A673 (cell line): ENCODE data around the gene APEH. TPM values are rescaled to one million over a fixed set of nuclear protein-coding genes. Genes with fewer than 3 reads are reported as not detected.

Experiments
- Bru-seq: library from RNA; stranded (reverse); fragments of 400-500 nt; gene quantifications from one replicate; lab custom pipeline; 2021; lab: Mats Ljungman, UMichigan
- BruChase-seq, 2 experiments: library from RNA; stranded (reverse); fragments of 400-500 nt; gene quantifications; one replicate each; lab custom pipeline; 2021; lab: Mats Ljungman, UMichigan
- BruUV-seq: library from RNA; stranded (reverse); fragments of 400-500 nt; replicated peaks from 2 replicates; lab custom pipeline; 2021; lab: Mats Ljungman, UMichigan
- CTCF ChIA-PET: fragments of 300-600 bp; sonication (Branson Sonifier 250); formaldehyde crosslinking; loops from one replicate; lab custom pipeline; 2022; ENCODE audit warnings: antibody characterized with exemption; lab: Charles Lee
- POLR2A ChIA-PET: fragments of 300-600 bp; sonication (Branson Sonifier 250); formaldehyde crosslinking; loops from one replicate; lab custom pipeline; 2022; ENCODE audit warnings: antibody characterized with exemption; ENCODE audit not compliant: low non-redundant PET; lab: Charles Lee
- DNase-seq: peaks from one replicate; pipeline ENCODE4 v3.0.0-alpha.2; 2015; ENCODE audit warnings: low spot score
- H3K27ac ChIP-seq: fragments of 200-600 bp; sonication (generic); 2 replicates; pipeline ENCODE4 v1.5.1; 2016; ENCODE audit warnings: mixed run types, low read depth, mild to moderate bottlenecking, mixed read lengths, antibody characterized with exemption, low read length; ENCODE audit not compliant: poor library complexity, severe bottlenecking
- H3K27me3 ChIP-seq: fragments of 200-600 bp; sonication (generic); replicated peaks from 2 replicates; pipeline ENCODE4 v1.6.1; 2017; ENCODE audit warnings: mixed run types, low read depth, mild to moderate bottlenecking, mixed read lengths, antibody characterized with exemption, low read length; ENCODE audit not compliant: insufficient read depth, poor library complexity
- H3K36me3 ChIP-seq: fragments of 200-600 bp; sonication (generic); 2 replicates; pipeline ENCODE4 v1.6.1; 2016; ENCODE audit warnings: mixed run types, mild to moderate bottlenecking, mixed read lengths, antibody characterized with exemption, low read length; ENCODE audit not compliant: insufficient read depth, poor library complexity, severe bottlenecking
- H3K4me1 ChIP-seq: fragments of 200-600 bp; sonication (generic); 2 replicates; pipeline ENCODE4 v1.6.1; 2017; ENCODE audit warnings: mixed run types, mild to moderate bottlenecking, mixed read lengths, antibody characterized with exemption, low read length; ENCODE audit not compliant: insufficient read depth, poor library complexity, severe bottlenecking
- H3K4me3 ChIP-seq: fragments of 200-600 bp; sonication (generic); 2 replicates; pipeline ENCODE4 v1.5.1; 2016; ENCODE audit warnings: low read depth, mixed run types, mild to moderate bottlenecking, mixed read lengths, low read length; ENCODE audit not compliant: poor library complexity, severe bottlenecking
- H3K9me3 ChIP-seq: fragments of 200-600 bp; sonication (generic); 2 replicates; pipeline ENCODE4 v1.6.1; 2016; ENCODE audit warnings: mixed run types, low read depth, mild to moderate bottlenecking, mixed read lengths, antibody characterized with exemption, low read length; ENCODE audit not compliant: poor library complexity, severe bottlenecking
- EZH2 ChIP-seq: fragments of 200-600 bp; sonication (generic); IDR thresholded peaks from 2 replicates; pipeline ENCODE4 v1.6.1; 2017; ENCODE audit warnings: borderline replicate concordance, low read depth, mild to moderate bottlenecking, mixed read lengths, antibody characterized with exemption, low read length; ENCODE audit not compliant: poor library complexity, severe bottlenecking
- intact Hi-C: fragments of 100-400 bp; cut with micrococcal nuclease; formaldehyde crosslinking; loops from one replicate; pipeline ENCODE4 v1.10.0; 2022; ENCODE audit not compliant: unreplicated experiment
- long read RNA-seq: library from polyadenylated mRNA; stranded (forward); transcript quantifications from one replicate; pipeline ENCODE4 v2.0.0, GENCODE V29; 2022
- total RNA-seq: library from RNA; stranded (reverse); gene quantifications from 2 replicates; pipeline ENCODE4 v1.2.3, GENCODE V29; 2021
- TF ChIP-seq, protein P1 (sequence below): fragments of 300-800, 200-600 bp; sonication (generic); conservative IDR thresholded peaks from 2 replicates; pipeline ENCODE4 v1.5.1; 2017; ENCODE audit warnings: low read depth, mild to moderate bottlenecking, antibody characterized with exemption, low read length, moderate library complexity, mixed read lengths

The APEH gene
- total RNA-seq (64.9 and 67.4 TPM in 2 replicates), Bru-seq, nascent RNA (percentile 51 among the genes with signal in this experiment), BruChase-seq, experiment 1, labeled RNA remaining after a 2-hour chase (percentile 53 among the genes with signal in this experiment), BruChase-seq, experiment 2, labeled RNA remaining after a 6-hour chase (percentile 57 among the genes with signal in this experiment)
- long read RNA-seq, transcript APEH-201 (22 exons, 3,220 nt) = major isoform, 69 of 147 reads
- long read RNA-seq, partial matches to known transcripts = 47 of 147 reads
- long read RNA-seq, other reads (novel, unspliced or antisense) = 31 of 147 reads

DNA sequence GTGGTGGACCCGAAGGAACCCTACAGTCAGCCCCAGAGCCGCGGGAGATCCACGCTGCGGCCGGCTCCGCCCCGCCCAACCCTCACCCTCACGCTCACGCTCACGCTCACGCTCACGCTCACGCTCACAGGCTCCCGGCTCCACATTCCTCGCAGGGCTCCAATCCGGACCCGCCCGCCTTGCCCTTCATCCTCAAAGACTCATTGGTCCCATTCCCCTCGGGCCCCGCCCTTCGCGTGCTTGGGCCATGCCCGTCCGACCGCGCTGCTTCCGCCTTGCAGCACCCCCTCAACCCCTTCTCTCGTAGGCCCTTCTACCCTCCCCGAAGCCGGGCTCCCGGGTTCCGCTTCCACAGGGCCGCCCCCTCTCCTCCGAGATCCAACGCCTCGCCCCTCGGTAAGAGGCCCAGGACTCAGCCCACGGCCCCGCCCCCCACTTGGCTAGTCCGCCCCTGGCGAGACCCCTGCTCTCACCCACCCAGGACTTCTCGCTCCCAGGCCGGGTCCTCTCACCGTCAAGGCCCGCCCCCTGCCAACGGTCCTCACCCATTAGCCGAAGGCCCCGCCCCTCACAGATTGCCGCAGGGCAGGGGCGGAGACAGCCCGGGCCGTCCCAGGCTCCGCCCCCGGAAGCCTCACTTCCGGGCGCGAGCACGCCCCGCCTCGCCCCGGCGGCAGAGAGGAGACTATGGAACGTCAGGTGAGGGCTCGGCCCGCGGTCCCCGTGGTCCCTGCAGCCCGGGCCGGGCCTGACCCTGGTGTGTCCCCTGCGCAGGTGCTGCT is at the start of gene APEH:
APEH (plus strand) TSS at position 637 of the 782 bp plus-strand sequence; CDS start at position 688, 51 bp downstream.
- POLR2A ChIA-PET = no interaction called here

GRCh38 chr3:49625071-49625470 is 49.1 kb upstream of the APEH start:
- BruUV-seq = no TSS peak
- ChIA-PET CTCF (no interaction called here), POLR2A (no interaction called here)

More for the DNA sequence above, at the start of gene APEH:
- DNase-seq = peak; percentile 92
- Histone ChIP-seq H3K4me3 (peak within 1 kb of the TSS; percentile 69), H3K36me3 (peaks cover 2% of the 10 kb centered on the region), H3K4me1 (no peaks in the 10 kb centered on the region), H3K9me3 (no peaks in the 10 kb centered on the region), H3K27me3 (no peaks in the 10 kb centered on the region), H3K27ac (peak within 1 kb of the TSS; percentile 90)
- no TSS peak for BruUV-seq
- TF ChIP-seq EZH2 = no peak
- TF ChIP-seq, protein P1, sequence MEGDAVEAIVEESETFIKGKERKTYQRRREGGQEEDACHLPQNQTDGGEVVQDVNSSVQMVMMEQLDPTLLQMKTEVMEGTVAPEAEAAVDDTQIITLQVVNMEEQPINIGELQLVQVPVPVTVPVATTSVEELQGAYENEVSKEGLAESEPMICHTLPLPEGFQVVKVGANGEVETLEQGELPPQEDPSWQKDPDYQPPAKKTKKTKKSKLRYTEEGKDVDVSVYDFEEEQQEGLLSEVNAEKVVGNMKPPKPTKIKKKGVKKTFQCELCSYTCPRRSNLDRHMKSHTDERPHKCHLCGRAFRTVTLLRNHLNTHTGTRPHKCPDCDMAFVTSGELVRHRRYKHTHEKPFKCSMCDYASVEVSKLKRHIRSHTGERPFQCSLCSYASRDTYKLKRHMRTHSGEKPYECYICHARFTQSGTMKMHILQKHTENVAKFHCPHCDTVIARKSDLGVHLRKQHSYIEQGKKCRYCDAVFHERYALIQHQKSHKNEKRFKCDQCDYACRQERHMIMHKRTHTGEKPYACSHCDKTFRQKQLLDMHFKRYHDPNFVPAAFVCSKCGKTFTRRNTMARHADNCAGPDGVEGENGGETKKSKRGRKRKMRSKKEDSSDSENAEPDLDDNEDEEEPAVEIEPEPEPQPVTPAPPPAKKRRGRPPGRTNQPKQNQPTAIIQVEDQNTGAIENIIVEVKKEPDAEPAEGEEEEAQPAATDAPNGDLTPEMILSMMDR = no peak
- CTCF ChIA-PET = interaction anchor here (0.9 kb wide), 1 partner anchor 134 kb away, joined by 4 read pairs; no protein-coding TSS in a partner anchor
- intact Hi-C loops = no loop called here

GRCh38 chr3:49626101-49626581 is 48.0 kb upstream of the APEH start:
- Histone ChIP-seq H3K4me3 (no peak overlapping the region), H3K27me3 (no peaks in the 10 kb centered on the region), H3K9me3 (no peaks in the 10 kb centered on the region), H3K36me3 (no peaks in the 10 kb centered on the region), H3K4me1 (no peaks in the 10 kb centered on the region), H3K27ac (no peak overlapping the region)
- no peak for DNase-seq
- intact Hi-C loops = no loop called here
- TF ChIP-seq EZH2 = no peak
- TF ChIP-seq, protein P1 = no peak
- ChIA-PET POLR2A (no interaction called here), CTCF (no interaction called here)
- BruUV-seq = no TSS peak

More at GRCh38 chr3:49625071-49625470, 49.1 kb upstream of the APEH start:
- Histone ChIP-seq H3K36me3 (no peaks in the 10 kb centered on the region), H3K27ac (no peak overlapping the region), H3K27me3 (no peaks in the 10 kb centered on the region), H3K4me3 (no peak overlapping the region), H3K9me3 (no peaks in the 10 kb centered on the region), H3K4me1 (no peaks in the 10 kb centered on the region)
- TF ChIP-seq, protein P1 = no peak
- TF ChIP-seq EZH2 = no peak
- no peak for DNase-seq
- intact Hi-C loops = no loop called here
